RWPE1 (cell line): ENCODE results near the gene GLS.

ENCODE experiments used
- CTCF ChIA-PET: fragments of 350-600 bp; sonication (Branson Sonifier 250); formaldehyde crosslinking; extraction: SDS; loops from one replicate; lab custom pipeline; 2021; lab: Yijun Ruan, JAX
- POLR2A ChIA-PET: fragments of 400-600 bp; formaldehyde crosslinking; extraction: SDS; loops from one replicate; lab custom pipeline; 2020; ENCODE audit warnings: antibody characterized with exemption; ENCODE audit not compliant: low non-redundant PET; lab: Yijun Ruan, JAX
- DNase-seq: peaks from one replicate; pipeline ENCODE4 v3.0.0; 2012; ENCODE audit warnings: low spot score
- H3K27ac ChIP-seq: fragments of 450-650 bp; 2 replicates; pipeline ENCODE4 v1.5.1; 2017
- TF ChIP-seq, protein P1 (sequence below): fragments of 450-650 bp; conservative IDR thresholded peaks from 2 replicates; pipeline ENCODE4 v1.5.1; 2017; ENCODE audit warnings: low read depth, mild to moderate bottlenecking

Gene GLS

GRCh38 chr2:190880378-190881083 is at the start of gene GLS:
Gene GLS, plus strand, starts transcription at chr2:190880821. Its CDS starts 264 bp downstream, at chr2:190881085.
- H3K27ac ChIP-seq: peak within 1 kb of the TSS; percentile 94
- ChIA-PET POLR2A (interaction anchor here (0.6 kb wide), 1 partner anchor 22 kb away, joined by 3 read pairs; no protein-coding TSS in a partner anchor), CTCF (interaction anchor here (0.6 to 0.7 kb wide), 4 partner anchors 21 to 567 kb away, joined by 3 to 5 read pairs (median 3); no protein-coding TSS in a partner anchor)
- peak; percentile 99 for DNase-seq
- TF ChIP-seq, protein P1, sequence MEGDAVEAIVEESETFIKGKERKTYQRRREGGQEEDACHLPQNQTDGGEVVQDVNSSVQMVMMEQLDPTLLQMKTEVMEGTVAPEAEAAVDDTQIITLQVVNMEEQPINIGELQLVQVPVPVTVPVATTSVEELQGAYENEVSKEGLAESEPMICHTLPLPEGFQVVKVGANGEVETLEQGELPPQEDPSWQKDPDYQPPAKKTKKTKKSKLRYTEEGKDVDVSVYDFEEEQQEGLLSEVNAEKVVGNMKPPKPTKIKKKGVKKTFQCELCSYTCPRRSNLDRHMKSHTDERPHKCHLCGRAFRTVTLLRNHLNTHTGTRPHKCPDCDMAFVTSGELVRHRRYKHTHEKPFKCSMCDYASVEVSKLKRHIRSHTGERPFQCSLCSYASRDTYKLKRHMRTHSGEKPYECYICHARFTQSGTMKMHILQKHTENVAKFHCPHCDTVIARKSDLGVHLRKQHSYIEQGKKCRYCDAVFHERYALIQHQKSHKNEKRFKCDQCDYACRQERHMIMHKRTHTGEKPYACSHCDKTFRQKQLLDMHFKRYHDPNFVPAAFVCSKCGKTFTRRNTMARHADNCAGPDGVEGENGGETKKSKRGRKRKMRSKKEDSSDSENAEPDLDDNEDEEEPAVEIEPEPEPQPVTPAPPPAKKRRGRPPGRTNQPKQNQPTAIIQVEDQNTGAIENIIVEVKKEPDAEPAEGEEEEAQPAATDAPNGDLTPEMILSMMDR: no peak

DNA sequence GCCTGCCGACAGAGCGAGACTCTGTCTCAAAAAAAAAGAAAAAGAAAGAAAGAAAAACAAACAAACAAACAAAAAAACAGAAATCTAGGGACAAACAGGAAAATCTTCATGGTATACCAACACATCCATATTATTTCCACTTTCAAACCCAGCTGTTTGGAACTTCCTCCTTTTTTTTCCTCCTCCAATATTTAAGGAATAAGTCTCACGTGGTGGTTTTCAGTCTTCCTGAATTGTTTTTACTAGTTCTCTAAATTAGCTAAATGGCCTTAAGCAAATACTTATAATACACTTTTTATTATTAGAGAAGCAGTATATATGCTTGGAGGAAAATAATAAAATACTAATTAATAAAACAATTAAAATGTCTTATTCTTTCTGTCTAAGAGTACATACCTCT is 48.7 kb upstream of the GLS start:
- no peak overlapping the region for H3K27ac ChIP-seq
- ChIA-PET CTCF (no interaction called here), POLR2A (no interaction called here)
- TF ChIP-seq, protein P1: no peak
- DNase-seq: no peak

DNA sequence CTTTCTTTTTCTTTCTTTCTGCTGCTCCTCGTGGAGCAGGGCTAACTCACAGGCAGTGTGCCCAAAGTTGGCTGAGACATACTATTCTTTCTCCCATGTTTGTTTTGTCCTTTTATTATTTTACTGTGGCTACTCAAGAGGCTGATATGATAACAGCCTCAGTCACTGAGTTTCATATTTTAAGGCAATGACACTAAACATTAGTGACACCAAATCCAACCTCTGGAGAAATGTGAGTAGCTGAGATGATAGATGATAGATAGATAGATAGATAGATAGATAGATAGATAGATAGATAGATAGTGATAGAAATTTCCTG is 45.8 kb upstream of the GLS start:
- TF ChIP-seq, protein P1: no peak
- DNase-seq: no peak
- H3K27ac ChIP-seq: no peak overlapping the region
- POLR2A ChIA-PET: no interaction called here
- CTCF ChIA-PET: interaction anchor here (0.7 kb wide), 1 partner anchor 30 kb away, joined by 3 read pairs; no protein-coding TSS in a partner anchor

DNA sequence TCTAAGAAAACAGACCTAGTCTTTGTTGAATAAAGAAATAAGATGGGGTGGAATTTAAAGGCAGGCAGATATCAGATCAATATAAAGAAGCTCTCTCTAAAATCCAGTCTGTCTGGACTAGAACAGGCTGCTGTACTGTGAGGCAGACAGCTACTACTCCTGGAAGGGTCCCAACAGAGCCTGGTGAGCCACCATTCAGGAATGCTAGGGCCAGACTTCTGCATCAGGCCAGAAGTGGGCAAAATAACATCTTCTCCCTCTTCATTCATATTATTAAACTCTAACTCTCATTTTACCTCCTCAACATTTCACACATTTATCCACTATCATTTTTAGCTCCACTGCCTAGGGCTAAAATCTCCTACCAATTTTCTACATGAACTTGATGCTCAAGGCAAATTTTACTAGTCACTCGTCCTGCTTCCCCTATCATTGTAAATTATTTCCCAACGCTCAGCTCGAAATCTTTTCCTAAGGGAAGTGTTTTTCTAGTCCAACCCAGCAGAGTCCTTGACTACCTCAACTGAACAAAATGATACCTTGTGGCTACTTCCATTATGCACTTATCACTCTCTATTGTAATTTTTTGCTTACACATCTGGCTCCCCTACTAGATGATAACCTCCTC is 45.2 kb upstream of the GLS start:
- POLR2A ChIA-PET: no interaction called here
- peak; percentile 80 for DNase-seq
- TF ChIP-seq, protein P1: no peak
- CTCF ChIA-PET: interaction anchor here (0.7 kb wide), 1 partner anchor 31 kb away, joined by 3 read pairs; no protein-coding TSS in a partner anchor
- no peak overlapping the region for H3K27ac ChIP-seq

GRCh38 chr2:190836767-190837166 is 43.9 kb upstream of the GLS start:
- no peak for DNase-seq
- H3K27ac ChIP-seq: no peak overlapping the region
- CTCF ChIA-PET: no interaction called here
- POLR2A ChIA-PET: no interaction called here
- TF ChIP-seq, protein P1: no peak

- CTCF ChIA-PET: no interaction called here
Observed at GRCh38 chr2:190837420-190837819, 43.2 kb upstream of the GLS start.

More at GRCh38 chr2:190837420-190837819, 43.2 kb upstream of the GLS start:
- POLR2A ChIA-PET: no interaction called here
- no peak overlapping the region for H3K27ac ChIP-seq
- peak; percentile 45 for DNase-seq
- TF ChIP-seq, protein P1: no peak
